HG02885 (cell line): ENCODE measurements around the gene SAT1.

Experiments
- ATAC-seq: cut with Tn5 transposase; IDR thresholded peaks from one replicate; pipeline ENCODE4 v1.9.1; 2021; ENCODE audit warnings: mild to moderate bottlenecking; ENCODE audit not compliant: unreplicated experiment, poor library complexity

SAT1 gene

DNA sequence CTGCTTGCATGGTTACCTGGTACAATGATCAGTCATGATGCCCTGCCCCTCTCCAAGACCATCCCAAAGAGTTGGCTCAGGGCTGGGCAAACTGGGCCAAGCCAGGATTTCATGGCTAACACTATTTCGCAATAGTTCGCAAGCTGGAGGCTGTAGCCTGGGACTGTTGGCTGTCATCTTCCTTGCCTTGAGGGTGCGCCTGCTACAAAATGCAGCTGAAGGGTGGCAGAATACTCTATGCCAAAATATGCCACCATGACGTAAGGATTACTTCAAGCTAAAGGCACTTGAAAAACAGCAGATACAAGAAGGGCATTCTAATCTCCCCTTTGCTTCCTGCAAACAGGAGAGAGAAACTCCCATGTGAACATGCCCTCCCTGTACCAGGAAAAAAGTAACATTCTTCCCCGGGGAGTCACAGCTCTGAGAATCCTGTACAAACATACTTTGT lies 21.0 kb downstream of the SAT1 start:
- ATAC-seq = no peak

GRCh38 chrX:23804578-23804977 lies 21.6 kb downstream of the SAT1 start:
- no peak for ATAC-seq

DNA sequence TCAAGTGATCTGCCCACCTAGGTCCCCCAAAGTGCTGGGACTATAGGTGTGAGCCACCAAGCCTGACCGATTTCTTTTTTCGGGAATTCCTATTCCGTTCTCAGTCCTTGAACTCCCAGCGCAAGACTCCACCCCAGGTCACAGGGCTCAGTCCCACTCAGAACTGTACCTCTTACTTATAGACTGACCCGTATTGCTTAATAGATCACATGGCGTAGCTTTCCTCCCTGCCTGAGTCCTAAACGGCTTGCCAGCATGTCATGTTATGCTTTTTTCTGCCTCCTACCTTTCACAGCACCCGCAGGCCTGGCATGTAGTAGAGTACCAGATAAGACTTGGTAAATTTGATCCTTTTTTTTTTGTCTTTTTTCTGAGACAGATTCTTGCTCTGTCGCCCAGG lies 22.4 kb downstream of the SAT1 start:
- no peak for ATAC-seq

GRCh38 chrX:23810279-23810678 lies 27.3 kb downstream of the SAT1 start:
- no peak for ATAC-seq

DNA sequence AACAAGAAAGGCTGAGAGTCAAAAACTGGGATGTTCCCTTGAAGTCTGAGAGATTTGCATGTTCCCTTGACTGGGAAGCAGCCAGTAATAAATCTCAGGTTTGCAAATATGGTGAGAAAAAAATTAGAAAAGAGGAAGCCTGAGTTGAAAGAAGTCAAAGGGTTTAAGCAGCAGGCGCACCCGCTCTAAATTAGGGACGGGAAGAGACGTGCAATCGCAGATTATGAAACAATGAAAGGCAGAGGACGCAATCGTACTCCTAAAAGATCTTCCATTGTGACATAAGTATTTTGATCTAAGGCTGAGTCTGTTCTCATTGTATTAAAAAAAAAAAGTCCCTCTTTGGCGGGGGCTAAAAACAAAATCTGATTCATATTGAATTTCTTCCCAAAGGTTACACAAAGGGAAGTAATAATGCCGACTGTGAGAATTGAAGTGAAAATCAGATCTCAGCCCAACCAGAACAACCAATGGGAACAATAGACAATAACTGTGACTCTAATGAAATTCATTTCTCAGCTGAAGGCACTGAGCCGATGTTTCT lies 28.2 kb downstream of the SAT1 start:
- no peak for ATAC-seq

DNA sequence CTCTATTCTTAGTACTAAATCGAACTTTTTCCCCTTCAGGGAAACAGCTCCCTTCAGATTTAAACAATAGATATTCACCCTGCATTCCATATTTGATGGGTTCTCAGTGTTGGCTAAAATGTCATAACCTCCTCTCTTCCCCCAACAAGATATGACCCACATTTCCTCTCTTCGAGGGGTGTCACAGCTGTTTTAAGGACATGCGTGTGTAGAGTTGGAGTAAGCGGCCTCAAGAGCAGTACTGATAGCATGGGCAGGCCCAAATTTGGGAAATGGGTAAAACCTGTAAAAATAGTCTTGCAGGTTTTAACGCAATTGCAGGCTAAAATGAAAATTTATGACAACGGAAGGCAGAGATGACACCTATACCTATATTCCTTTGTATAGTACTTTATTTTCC lies 28.7 kb downstream of the SAT1 start:
- no peak for ATAC-seq

DNA sequence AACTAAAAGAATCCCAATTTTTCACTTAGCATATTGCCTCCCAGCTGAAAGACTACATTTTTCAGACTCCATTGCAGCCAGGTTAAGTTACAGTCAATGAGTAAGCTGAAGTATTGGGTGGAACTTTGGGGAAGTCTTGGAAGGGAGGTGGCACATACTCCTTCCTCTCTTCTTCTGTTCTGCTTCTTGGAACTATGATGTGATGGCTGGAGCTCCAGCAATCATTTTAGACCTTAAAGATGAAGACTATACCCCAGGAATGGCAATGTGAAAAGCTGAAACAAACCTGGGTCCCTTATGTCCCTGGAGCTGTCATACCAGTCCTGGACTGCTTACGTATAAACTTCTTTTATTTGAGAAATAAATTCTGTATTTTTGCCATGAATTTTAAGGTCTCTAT lies 30.8 kb downstream of the SAT1 start:
- no peak for ATAC-seq

DNA sequence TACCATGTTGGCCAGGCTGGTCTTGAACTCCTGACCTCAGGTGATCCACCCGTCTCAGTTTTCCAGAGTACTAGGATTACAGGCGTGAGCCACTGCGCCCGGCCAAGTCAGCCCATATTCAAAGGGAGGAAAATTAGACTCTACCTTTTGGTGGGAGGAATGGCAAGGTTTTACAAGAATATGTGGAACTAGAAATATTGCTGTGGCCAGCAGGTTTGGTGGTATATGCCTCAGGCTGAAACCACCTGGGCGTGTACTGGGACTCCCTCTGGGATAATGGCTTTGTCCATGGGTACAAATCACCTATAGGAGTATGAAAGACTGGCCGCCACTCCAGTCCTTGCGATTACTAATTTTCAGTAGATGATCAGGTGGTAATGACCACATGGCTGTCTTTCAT lies 32.4 kb downstream of the SAT1 start:
- no peak for ATAC-seq

- no peak for ATAC-seq
Observed at GRCh38 chrX:23816179-23816578, 33.2 kb downstream of the SAT1 start.

- ATAC-seq = no peak
Observed at GRCh38 chrX:23817979-23818336, 35.0 kb downstream of the SAT1 start.

- ATAC-seq = no peak
Observed at GRCh38 chrX:23819385-23820234, 36.6 kb downstream of the SAT1 start.

DNA sequence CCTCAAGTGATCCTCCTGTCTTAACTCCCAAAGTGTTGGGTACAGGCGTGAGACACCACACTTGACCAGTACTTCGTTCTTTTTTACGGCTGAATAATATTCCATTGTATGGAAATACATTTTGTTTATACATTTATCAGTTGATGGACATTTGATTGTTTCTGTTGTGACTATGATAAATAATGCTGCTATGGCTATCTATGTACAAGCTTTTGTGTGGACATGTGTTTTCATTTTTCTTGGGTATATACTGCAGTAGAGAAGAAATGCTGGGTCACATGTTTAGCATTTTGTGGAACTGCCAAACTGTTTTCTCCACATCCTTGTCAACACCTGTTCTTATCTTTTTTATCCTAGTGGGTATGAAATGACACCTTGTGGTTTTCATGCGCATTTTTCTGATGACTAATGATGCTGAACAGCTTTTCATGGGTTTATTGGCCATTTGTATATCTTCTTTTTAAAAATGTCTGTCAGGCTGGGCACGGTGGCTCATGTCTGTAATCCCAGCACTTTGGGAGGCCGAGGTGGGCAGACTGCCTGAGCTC lies 37.3 kb downstream of the SAT1 start:
- ATAC-seq = no peak

- ATAC-seq = no peak
Observed at GRCh38 chrX:23821847-23822246, 38.9 kb downstream of the SAT1 start.

GRCh38 chrX:23822397-23822796 lies 39.4 kb downstream of the SAT1 start:
- no peak for ATAC-seq

- ATAC-seq = no peak
Observed at GRCh38 chrX:23822841-23823240, 39.9 kb downstream of the SAT1 start.

DNA sequence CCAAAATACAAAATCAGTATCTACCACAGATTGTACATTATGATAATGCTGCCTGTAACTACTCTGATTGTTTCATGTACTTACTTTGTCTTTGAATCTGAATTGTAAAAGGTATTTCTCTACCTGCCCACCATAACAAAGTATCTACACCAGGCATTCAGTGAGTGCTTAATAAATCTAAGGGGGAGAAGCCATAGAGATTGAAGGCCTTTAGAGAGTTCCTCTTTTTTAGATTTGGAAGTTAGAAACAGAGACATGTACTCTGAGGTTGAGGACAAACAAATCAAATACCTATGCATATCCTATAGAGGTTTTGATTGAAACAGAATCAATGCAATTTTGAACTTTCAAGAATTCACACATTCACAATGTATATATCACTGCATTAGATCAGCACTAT lies 42.7 kb downstream of the SAT1 start:
- no peak for ATAC-seq

- ATAC-seq = no peak
Observed at GRCh38 chrX:23826216-23826615, 43.2 kb downstream of the SAT1 start.

GRCh38 chrX:23826653-23827052 lies 43.7 kb downstream of the SAT1 start:
- no peak for ATAC-seq

DNA sequence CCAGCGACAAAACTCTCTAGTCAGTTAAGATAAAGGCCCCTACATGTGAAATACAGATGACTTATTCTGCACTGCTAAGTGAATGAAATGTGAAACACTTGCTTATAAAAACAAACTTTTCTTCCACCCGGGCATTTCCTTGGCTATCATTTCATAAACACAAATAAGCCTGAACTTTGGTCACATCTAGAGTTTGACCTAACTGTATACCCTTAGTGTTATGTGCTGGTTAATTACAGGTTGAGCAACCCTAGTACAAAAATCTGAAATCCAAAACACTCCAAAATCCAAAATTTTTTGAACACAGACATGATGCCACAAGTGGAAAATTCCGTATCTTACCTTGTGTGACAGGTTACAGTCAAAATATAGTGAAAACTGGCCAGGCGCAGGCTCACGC lies 45.9 kb downstream of the SAT1 start:
- no peak for ATAC-seq

GRCh38 chrX:23832721-23833120 lies 49.7 kb downstream of the SAT1 start:
- no peak for ATAC-seq
